ENCODE measurements around the gene ARHGAP25.

ARHGAP25 gene

GRCh38 chr2:68769586-68770270, 35.1 kb downstream of the ARHGAP25 start:
- no peak for TF ChIP-seq CTCF (IDR thresholded peaks at IDR 0.05; ENCODE audit: low read depth, low read length, missing control alignments)
- H3K4me3 ChIP-seq (ENCODE audit: low read depth, low read length) = no peak overlapping the region
- DNase-seq (ENCODE audit: low read depth) = no peak
- in situ Hi-C loops (cut with HindIII; ENCODE audit: low sequenced_read_pairs) = no loop called here

- no peak for DNase-seq (ENCODE audit: low read depth)
- no peak for TF ChIP-seq CTCF (IDR thresholded peaks at IDR 0.05; ENCODE audit: low read depth, low read length, missing control alignments)
- no peak overlapping the region for H3K4me3 ChIP-seq (ENCODE audit: low read depth, low read length)
- in situ Hi-C loops (cut with HindIII; ENCODE audit: low sequenced_read_pairs) = no loop called here
These were observed 35.9 kb downstream of the ARHGAP25 start for GRCh38 chr2:68770271-68771111.

- H3K4me3 ChIP-seq (ENCODE audit: low read depth, low read length) = no peak overlapping the region
- in situ Hi-C loops (cut with HindIII; ENCODE audit: low sequenced_read_pairs) = no loop called here
- TF ChIP-seq CTCF (IDR thresholded peaks at IDR 0.05; ENCODE audit: low read depth, low read length, missing control alignments) = no peak
- DNase-seq (ENCODE audit: low read depth) = no peak
These were observed 36.7 kb downstream of the ARHGAP25 start for GRCh38 chr2:68771211-68771751.

GRCh38 chr2:68772109-68772508, 37.5 kb downstream of the ARHGAP25 start:
- DNase-seq (ENCODE audit: low read depth) = no peak
- no peak for TF ChIP-seq CTCF (IDR thresholded peaks at IDR 0.05; ENCODE audit: low read depth, low read length, missing control alignments)
- in situ Hi-C loops (cut with HindIII; ENCODE audit: low sequenced_read_pairs) = no loop called here
- no peak overlapping the region for H3K4me3 ChIP-seq (ENCODE audit: low read depth, low read length)

- DNase-seq (ENCODE audit: low read depth) = no peak
- no peak overlapping the region for H3K4me3 ChIP-seq (ENCODE audit: low read depth, low read length)
- TF ChIP-seq CTCF (IDR thresholded peaks at IDR 0.05; ENCODE audit: low read depth, low read length, missing control alignments) = no peak
- in situ Hi-C loops (cut with HindIII; ENCODE audit: low sequenced_read_pairs) = no loop called here
These were observed 40.1 kb downstream of the ARHGAP25 start for GRCh38 chr2:68774569-68775271.

- in situ Hi-C loops (cut with HindIII; ENCODE audit: low sequenced_read_pairs) = no loop called here
- no peak for DNase-seq (ENCODE audit: low read depth)
- TF ChIP-seq CTCF (IDR thresholded peaks at IDR 0.05; ENCODE audit: low read depth, low read length, missing control alignments) = no peak
- H3K4me3 ChIP-seq (ENCODE audit: low read depth, low read length) = no peak overlapping the region
These were observed 40.7 kb downstream of the ARHGAP25 start for GRCh38 chr2:68775272-68775842.

Measured in astrocyte of the cerebellum (primary cell).